ENCODE measurements around the gene SCGB1C1. TPM values are rescaled to one million over a fixed set of nuclear protein-coding genes. Genes with fewer than 3 reads are reported as not detected.

SCGB1C1 gene
- polyA plus RNA-seq, 12 donors: not detected

Other genes starting within 250 kb of the SCGB1C1 start
- gene BET1L, start 14.3 kb downstream of the SCGB1C1 start, polyA plus RNA-seq (ENCODE audit: insufficient read length in 12 of 12): 10 to 100 TPM in 11 of 12 donors, not detected in 1; 28.4 to 42.3 (median 36.0) TPM
- 100 to 1,000 TPM in 1 of 12 donors, 10 to 100 TPM in 10, not detected in 1; 39.7 to 116 (median 55.6) TPM for gene RIC8A, start 14.6 kb downstream of the SCGB1C1 start, polyA plus RNA-seq (ENCODE audit: insufficient read length in 12 of 12)
- 10 to 100 TPM in 11 of 12 donors, not detected in 1; 17.8 to 44.5 (median 21.1) TPM for gene SIRT3, start 43.3 kb downstream of the SCGB1C1 start, polyA plus RNA-seq (ENCODE audit: insufficient read length in 12 of 12)
- gene PSMD13, start 43.9 kb downstream of the SCGB1C1 start, polyA plus RNA-seq (ENCODE audit: insufficient read length in 12 of 12): 100 to 1,000 TPM in 6 of 12 donors, 10 to 100 TPM in 5, not detected in 1; 87.0 to 117 (median 103) TPM
- gene NLRP6, start 85.3 kb downstream of the SCGB1C1 start, polyA plus RNA-seq (ENCODE audit: insufficient read length in 12 of 12): not detected
- gene PGGHG, start 96.0 kb downstream of the SCGB1C1 start, polyA plus RNA-seq (ENCODE audit: insufficient read length in 12 of 12): 10 to 100 TPM in 5 of 12 donors, 1 to 10 TPM in 6, not detected in 1; 5.6 to 14.9 (median 9.0) TPM
- under 1 TPM in 1 of 12 donors, not detected in 11; 0.45 TPM for gene IFITM5, start 106.4 kb downstream of the SCGB1C1 start, polyA plus RNA-seq (ENCODE audit: insufficient read length in 12 of 12)
- gene IFITM2, start 114.7 kb downstream of the SCGB1C1 start, polyA plus RNA-seq (ENCODE audit: insufficient read length in 12 of 12): 100 to 1,000 TPM in 2 of 12 donors, 10 to 100 TPM in 9, not detected in 1; 47.9 to 173 (median 75.0) TPM
- 10 to 100 TPM in 9 of 12 donors, 1 to 10 TPM in 1, not detected in 2; 9.9 to 21.3 (median 14.1) TPM for gene IFITM1, start 121.0 kb downstream of the SCGB1C1 start, polyA plus RNA-seq (ENCODE audit: insufficient read length in 12 of 12)
- gene IFITM3, start 127.8 kb downstream of the SCGB1C1 start, polyA plus RNA-seq (ENCODE audit: insufficient read length in 12 of 12): 100 to 1,000 TPM in 11 of 12 donors, not detected in 1; 155 to 302 (median 238) TPM
- gene B4GALNT4, start 176.4 kb downstream of the SCGB1C1 start, polyA plus RNA-seq (ENCODE audit: insufficient read length in 12 of 12): 10 to 100 TPM in 10 of 12 donors, 1 to 10 TPM in 1, not detected in 1; 8.1 to 55.6 (median 14.5) TPM
- 10 to 100 TPM in 3 of 12 donors, 1 to 10 TPM in 1, under 1 TPM in 4, not detected in 4; 0.24 to 30.6 (median 2.7) TPM for gene PKP3, start 201.1 kb downstream of the SCGB1C1 start, polyA plus RNA-seq (ENCODE audit: insufficient read length in 12 of 12)
- gene SIGIRR, start 221.9 kb downstream of the SCGB1C1 start, polyA plus RNA-seq (ENCODE audit: insufficient read length in 12 of 12): 10 to 100 TPM in 9 of 12 donors, 1 to 10 TPM in 2, not detected in 1; 6.8 to 22.7 (median 11.2) TPM
- gene ANO9, start 248.9 kb downstream of the SCGB1C1 start, polyA plus RNA-seq (ENCODE audit: insufficient read length in 12 of 12): 10 to 100 TPM in 2 of 12 donors, 1 to 10 TPM in 2, under 1 TPM in 7, not detected in 1; 0.08 to 14.1 (median 0.31) TPM